ENCODE measurements around the gene VWF.

DNA sequence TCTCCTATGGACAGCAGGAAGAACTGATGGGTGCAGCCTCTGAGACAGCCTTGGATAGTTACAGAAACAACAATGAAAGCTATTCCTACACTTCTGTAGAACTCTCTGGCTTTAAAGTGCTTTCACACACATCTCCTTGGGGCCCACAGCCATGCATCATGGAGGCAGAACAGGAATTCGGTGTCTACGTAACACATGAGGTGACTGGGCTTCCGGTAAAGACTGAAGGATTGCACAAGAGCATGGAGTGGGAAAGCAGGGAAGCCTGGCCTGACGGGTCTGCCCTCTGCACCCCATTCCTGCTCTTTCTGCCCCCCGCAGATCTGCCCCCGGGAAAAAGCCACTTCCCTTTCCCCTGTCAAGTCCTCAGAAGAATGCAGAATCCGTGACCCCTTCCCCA lies 82.6 kb downstream of the VWF start:
- TF ChIP-seq, protein P1, sequence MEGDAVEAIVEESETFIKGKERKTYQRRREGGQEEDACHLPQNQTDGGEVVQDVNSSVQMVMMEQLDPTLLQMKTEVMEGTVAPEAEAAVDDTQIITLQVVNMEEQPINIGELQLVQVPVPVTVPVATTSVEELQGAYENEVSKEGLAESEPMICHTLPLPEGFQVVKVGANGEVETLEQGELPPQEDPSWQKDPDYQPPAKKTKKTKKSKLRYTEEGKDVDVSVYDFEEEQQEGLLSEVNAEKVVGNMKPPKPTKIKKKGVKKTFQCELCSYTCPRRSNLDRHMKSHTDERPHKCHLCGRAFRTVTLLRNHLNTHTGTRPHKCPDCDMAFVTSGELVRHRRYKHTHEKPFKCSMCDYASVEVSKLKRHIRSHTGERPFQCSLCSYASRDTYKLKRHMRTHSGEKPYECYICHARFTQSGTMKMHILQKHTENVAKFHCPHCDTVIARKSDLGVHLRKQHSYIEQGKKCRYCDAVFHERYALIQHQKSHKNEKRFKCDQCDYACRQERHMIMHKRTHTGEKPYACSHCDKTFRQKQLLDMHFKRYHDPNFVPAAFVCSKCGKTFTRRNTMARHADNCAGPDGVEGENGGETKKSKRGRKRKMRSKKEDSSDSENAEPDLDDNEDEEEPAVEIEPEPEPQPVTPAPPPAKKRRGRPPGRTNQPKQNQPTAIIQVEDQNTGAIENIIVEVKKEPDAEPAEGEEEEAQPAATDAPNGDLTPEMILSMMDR (IDR thresholded peaks at IDR 0.05; ENCODE audit: low read depth, low read length), result no peak
- TF ChIP-seq POLR2A (IDR thresholded peaks at IDR 0.05; ENCODE audit: extremely low read depth, insufficient read length) (no peak), MYC (IDR thresholded peaks at IDR 0.05; ENCODE audit: low read depth, low read length) (no peak)
- TF ChIP-seq, protein P2, sequence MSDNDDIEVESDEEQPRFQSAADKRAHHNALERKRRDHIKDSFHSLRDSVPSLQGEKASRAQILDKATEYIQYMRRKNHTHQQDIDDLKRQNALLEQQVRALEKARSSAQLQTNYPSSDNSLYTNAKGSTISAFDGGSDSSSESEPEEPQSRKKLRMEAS (IDR thresholded peaks at IDR 0.05; ENCODE audit: low read depth, low read length), result no peak

All from NB4 (cell line).